Ovary (tissue), 3 donors: ENCODE results near the gene HIVEP3.

Experiments used
- CTCF ChIP-seq, 3 donors: fragments of 450-650 bp in 2 of 3; fragments of 200-600 bp in 1 of 3; IDR thresholded peaks; one replicate each; pipeline versions ENCODE4 v1.5.1 to v1.8.0; 2016 to 2022; ENCODE audit warnings: antibody characterized with exemption in 3 of 3, mild to moderate bottlenecking in 1 of 3
- POLR2A ChIP-seq: fragments of 450-650 bp; IDR thresholded peaks from one replicate; pipeline ENCODE4 v1.6.1; 2017; ENCODE audit warnings: antibody characterized with exemption, mild to moderate bottlenecking, moderate library complexity
- donor health status: DM: no; HTN: no; CAD: no.

GRCh38 chr1:41677620-41678019 is 241.1 kb downstream of the HIVEP3 start:
- TF ChIP-seq POLR2A (no peak), CTCF (IDR thresholded peaks at IDR 0.05) (no peak)
